Uterus (tissue), 4 donors: ENCODE results near the gene CENPW. TPM values are rescaled to one million over a fixed set of nuclear protein-coding genes. Genes with fewer than 3 reads are reported as not detected.

Source experiments
- DNase-seq, 2 donors: peaks; one replicate each; pipeline ENCODE4 v3.0.0-alpha.2; 2019 to 2020
- H3K27ac ChIP-seq, 2 donors: fragments of 200-600 bp; sonication (generic); 1 replicate in 1 of 2; 2 replicates in 1 of 2; pipeline ENCODE4 v1.5.1; 2016 to 2018
- H3K27me3 ChIP-seq, 2 donors: fragments of 200-600 bp; sonication (generic); one replicate each; pipeline ENCODE4 v1.5.1; 2018 to 2019; ENCODE audit warnings: control low read depth in 1 of 2
- H3K36me3 ChIP-seq, 2 donors: fragments of 200-600 bp; sonication (generic); one replicate each; pipeline ENCODE4 v1.5.1; 2019; ENCODE audit warnings: control low read depth in 1 of 2
- H3K4me1 ChIP-seq, 2 donors: fragments of 200-600 bp; sonication (generic); one replicate each; pipeline ENCODE4 v1.5.1; 2018 to 2019; ENCODE audit warnings: control low read depth in 1 of 2
- H3K4me3 ChIP-seq, 2 donors: fragments of 200-600 bp; sonication (generic); 1 replicate in 1 of 2; 2 replicates in 1 of 2; pipeline ENCODE4 v1.5.1; 2018 to 2019; ENCODE audit warnings: mild to moderate bottlenecking in 1 of 2
- H3K9me3 ChIP-seq, 2 donors: fragments of 200-600 bp; sonication (generic); one replicate each; pipeline ENCODE4 v1.5.1; 2019; ENCODE audit warnings: control low read depth in 1 of 2
- POLR2A ChIP-seq, 2 donors: fragments of 450-650 bp; IDR thresholded peaks; one replicate each; pipeline ENCODE4 v1.6.1; 2016; ENCODE audit warnings: antibody characterized with exemption in 2 of 2, mild to moderate bottlenecking in 1 of 2, moderate library complexity in 1 of 2
- intact Hi-C: fragments of 100-400 bp; cut with DNase I; formaldehyde crosslinking; loops from one replicate; pipeline ENCODE4 v1.15.1; 2023; ENCODE audit warnings: low total_unique reads
- total RNA-seq, 4 donors: library from RNA; depleted of rRNA in 3 of 4; stranded (reverse); fragments of >200 nt in 3 of 4; gene quantifications; one replicate each; pipeline versions ENCODE4 v1.1.0 to v1.2.4, GENCODE V29; 2014 to 2023
- TF ChIP-seq, protein P1 (sequence below), 4 experiments: fragments of 200-600 bp in 2 of 4; fragments of 450-650 bp in 2 of 4; sonication (generic) in 2 of 4; IDR thresholded peaks; one replicate each; pipeline ENCODE4 v1.5.1; 2016 to 2019; ENCODE audit warnings: antibody characterized with exemption in 4 of 4, mild to moderate bottlenecking in 2 of 4, moderate library complexity in 1 of 4
- donor health status: DM: yes; HTN: yes; CAD: no.

CENPW gene
- total RNA-seq, 4 donors from 2014 or later, result 12.2 to 13.4 TPM; not detected in 2

DNA sequence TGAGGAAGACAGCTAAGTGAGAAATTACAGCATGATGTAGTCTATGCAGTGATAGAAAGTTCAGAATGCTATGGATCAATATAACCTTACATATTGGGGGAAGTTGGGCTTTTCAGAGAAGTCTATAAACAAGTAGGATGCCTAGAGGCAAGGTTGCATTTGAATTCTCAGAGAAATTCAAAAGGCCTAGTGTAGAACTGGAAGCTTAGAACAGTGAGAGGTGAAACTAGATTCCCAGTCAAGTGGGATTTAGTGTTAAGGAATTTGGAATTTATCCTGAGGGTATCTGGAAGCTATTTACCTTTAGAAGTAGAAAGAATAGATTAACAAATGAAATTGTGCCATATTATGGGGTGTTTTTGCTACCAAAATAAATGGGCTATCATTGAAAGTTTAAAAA is 4.3 kb downstream of the CENPW start:
- no peak for TF ChIP-seq POLR2A (IDR thresholded peaks at IDR 0.05)
- TF ChIP-seq, protein P1, sequence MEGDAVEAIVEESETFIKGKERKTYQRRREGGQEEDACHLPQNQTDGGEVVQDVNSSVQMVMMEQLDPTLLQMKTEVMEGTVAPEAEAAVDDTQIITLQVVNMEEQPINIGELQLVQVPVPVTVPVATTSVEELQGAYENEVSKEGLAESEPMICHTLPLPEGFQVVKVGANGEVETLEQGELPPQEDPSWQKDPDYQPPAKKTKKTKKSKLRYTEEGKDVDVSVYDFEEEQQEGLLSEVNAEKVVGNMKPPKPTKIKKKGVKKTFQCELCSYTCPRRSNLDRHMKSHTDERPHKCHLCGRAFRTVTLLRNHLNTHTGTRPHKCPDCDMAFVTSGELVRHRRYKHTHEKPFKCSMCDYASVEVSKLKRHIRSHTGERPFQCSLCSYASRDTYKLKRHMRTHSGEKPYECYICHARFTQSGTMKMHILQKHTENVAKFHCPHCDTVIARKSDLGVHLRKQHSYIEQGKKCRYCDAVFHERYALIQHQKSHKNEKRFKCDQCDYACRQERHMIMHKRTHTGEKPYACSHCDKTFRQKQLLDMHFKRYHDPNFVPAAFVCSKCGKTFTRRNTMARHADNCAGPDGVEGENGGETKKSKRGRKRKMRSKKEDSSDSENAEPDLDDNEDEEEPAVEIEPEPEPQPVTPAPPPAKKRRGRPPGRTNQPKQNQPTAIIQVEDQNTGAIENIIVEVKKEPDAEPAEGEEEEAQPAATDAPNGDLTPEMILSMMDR (IDR thresholded peaks at IDR 0.05), result no peak
- Histone ChIP-seq H3K9me3 (no peaks in the 10 kb centered on the region), H3K27ac (no peak overlapping the region), H3K4me3 (no peak overlapping the region), H3K4me1 (peaks cover 5 to 12% of the 10 kb centered on the region in 2 donors), H3K27me3 (no peaks in the 10 kb centered on the region), H3K36me3 (no peaks in the 10 kb centered on the region)
- DNase-seq, result no peak
- intact Hi-C loops, result no loop called here

DNA sequence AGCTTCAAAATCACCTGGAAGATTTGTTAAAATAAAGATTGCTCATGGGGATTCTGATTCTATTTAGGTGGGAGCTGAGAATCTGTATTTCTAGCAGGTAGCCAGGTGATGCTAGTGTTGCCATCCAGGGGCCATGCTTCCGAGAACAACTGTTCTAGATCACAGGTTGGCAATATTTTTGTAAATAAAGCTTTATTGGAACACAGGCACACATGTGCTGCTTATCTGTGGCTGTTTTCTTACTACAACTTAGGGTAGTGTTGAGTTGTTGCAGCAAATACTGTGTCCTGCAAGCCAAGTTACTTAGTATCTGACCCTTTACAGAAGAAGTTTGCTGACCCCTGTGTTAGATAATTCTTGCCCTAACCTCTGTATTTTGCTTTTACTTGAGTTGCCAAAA is 12.0 kb downstream of the CENPW start:
- Histone ChIP-seq H3K27me3 (no peaks in the 10 kb centered on the region), H3K36me3 (no peaks in the 10 kb centered on the region), H3K4me3 (no peak overlapping the region), H3K4me1 (no peaks in the 10 kb centered on the region), H3K27ac (no peak overlapping the region), H3K9me3 (peaks cover 0 to 4% of the 10 kb centered on the region in 2 donors)
- intact Hi-C loops, result no loop called here
- no peak for DNase-seq
- TF ChIP-seq, protein P1 (IDR thresholded peaks at IDR 0.05), result no peak
- no peak for TF ChIP-seq POLR2A (IDR thresholded peaks at IDR 0.05)

DNA sequence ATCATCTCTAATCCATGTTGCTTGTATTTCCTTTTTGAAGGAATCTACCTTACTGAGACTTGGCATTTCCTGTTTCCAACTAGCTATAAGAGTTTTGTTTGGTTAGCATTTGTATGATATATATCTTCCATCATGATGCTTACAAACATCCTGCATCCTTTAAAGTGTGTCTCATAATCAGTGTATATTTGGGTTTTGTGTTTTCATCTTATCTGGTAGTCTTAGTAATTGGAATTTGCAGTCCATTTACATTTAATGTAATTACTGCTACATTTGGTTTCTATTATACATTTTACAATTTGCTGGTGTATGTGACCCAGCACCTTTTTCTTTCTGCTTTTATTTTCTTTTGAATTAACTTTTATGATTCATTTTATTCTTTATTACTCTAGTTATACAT is 12.6 kb downstream of the CENPW start:
- DNase-seq, result no peak
- Histone ChIP-seq H3K4me3 (no peak overlapping the region), H3K27ac (no peak overlapping the region), H3K4me1 (no peaks in the 10 kb centered on the region), H3K9me3 (peaks cover 0 to 4% of the 10 kb centered on the region in 2 donors), H3K27me3 (no peaks in the 10 kb centered on the region), H3K36me3 (no peaks in the 10 kb centered on the region)
- TF ChIP-seq POLR2A (IDR thresholded peaks at IDR 0.05), result no peak
- TF ChIP-seq, protein P1 (IDR thresholded peaks at IDR 0.05), result no peak
- intact Hi-C loops, result no loop called here

DNA sequence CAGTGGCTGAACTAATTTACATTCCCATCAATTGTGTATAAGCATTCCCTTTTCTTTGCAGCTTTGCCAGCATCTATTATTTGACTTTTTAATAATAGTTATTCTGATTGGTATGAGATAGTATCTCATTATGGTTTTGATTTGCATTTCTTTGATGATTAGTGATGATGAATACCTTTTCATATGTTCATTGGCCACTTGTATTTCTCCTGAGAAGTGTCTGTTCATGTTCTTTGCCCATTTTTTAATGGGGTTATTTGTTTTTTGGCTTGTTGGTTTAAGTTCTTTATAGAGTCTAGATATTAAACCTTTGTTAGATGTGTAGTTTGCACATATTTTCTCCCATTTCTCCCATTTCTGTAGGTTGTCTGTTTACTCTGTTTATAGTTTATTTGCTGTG is 16.6 kb downstream of the CENPW start:
- intact Hi-C loops, result no loop called here

DNA sequence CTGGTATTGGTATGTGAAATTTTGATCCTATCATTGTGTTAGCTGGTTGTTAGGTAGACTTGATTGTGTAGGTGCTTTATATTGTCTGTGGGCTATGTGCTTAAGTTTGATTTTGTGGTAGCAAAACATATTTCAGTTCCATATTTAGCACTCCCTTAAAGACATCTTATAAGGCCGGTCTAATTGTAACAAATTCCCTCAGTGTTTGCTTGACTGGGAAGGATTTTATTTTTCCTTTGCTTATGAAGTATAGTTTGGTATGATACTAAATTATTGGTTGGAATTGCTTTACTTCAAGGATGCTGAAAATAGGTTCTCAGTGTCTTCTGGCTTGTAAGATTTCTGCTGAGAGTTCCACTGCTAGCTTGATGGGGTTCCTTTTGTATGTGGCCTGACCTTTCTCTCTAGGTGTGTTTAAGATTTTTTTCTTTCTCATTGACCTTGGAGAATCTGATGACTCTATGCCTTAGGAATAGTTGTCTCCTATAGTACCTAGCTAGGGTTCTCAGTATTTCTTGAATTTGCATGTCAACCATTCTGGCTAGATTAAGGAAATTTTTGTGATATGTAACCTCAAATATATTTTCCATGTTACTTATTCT is 20.1 kb downstream of the CENPW start:
- Histone ChIP-seq H3K27me3 (no peaks in the 10 kb centered on the region), H3K27ac (no peak overlapping the region), H3K4me1 (no peaks in the 10 kb centered on the region), H3K4me3 (no peak overlapping the region), H3K9me3 (peaks cover 0 to 33% of the 10 kb centered on the region in 2 donors), H3K36me3 (no peaks in the 10 kb centered on the region)
- TF ChIP-seq, protein P1 (IDR thresholded peaks at IDR 0.05), result no peak
- no peak for TF ChIP-seq POLR2A (IDR thresholded peaks at IDR 0.05)
- intact Hi-C loops, result no loop called here
- no peak for DNase-seq

More for the DNA sequence above, 16.6 kb downstream of the CENPW start:
- TF ChIP-seq, protein P1 (IDR thresholded peaks at IDR 0.05), result no peak
- TF ChIP-seq POLR2A (IDR thresholded peaks at IDR 0.05), result no peak
- Histone ChIP-seq H3K36me3 (no peaks in the 10 kb centered on the region), H3K27me3 (no peaks in the 10 kb centered on the region), H3K9me3 (peaks cover 0 to 33% of the 10 kb centered on the region in 2 donors), H3K4me1 (no peaks in the 10 kb centered on the region), H3K27ac (no peak overlapping the region), H3K4me3 (no peak overlapping the region)
- no peak for DNase-seq
